ENCODE data around the gene GAN. TPM values are rescaled to one million over a fixed set of nuclear protein-coding genes. Genes with fewer than 3 reads are reported as not detected.

The GAN gene
- total RNA-seq, 4 donors from 2014 or later = 9.6 to 14.8 (median 11.7) TPM

DNA sequence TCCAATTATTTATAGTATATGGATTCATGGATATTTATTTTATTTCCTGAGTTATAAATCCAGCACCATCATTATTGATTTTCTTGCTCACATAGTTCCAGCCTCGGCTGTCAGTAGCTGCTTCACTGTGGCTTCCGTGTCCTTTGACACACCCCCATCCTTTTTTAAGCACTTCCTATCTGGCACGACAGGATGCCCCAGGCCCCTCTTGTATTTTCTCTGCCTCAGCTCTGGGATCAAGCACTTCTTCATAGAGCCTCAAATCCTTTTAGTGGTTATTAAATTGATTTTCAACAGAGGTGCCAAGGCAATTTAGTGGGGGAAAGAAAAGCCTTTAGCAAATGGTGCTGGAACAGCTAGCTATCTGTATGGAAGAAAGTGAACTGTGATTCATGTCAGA, 59.8 kb downstream of the GAN start:
- 34% methylated on average over 3 of the region's 3 CpGs for WGBS
- H3K4me1 ChIP-seq = no peaks in the 10 kb centered on the region
- intact Hi-C loops (cut with DNase I) = no loop called here
- TF ChIP-seq POLR2A (IDR thresholded peaks at IDR 0.05; ENCODE audit: low read depth) (no peak), POLR2AphosphoS5 (IDR thresholded peaks at IDR 0.05) (no peak), CTCF (IDR thresholded peaks at IDR 0.05) (no peak), EP300 (IDR thresholded peaks at IDR 0.05) (no peak)
- H3K27me3 ChIP-seq = no peaks in the 10 kb centered on the region
- no peak for DNase-seq (ENCODE audit: extremely low spot score)
- no peak overlapping the region for H3K4me3 ChIP-seq
- peaks cover 0 to 82% (median 45%) of the 10 kb centered on the region in 4 donors for H3K36me3 ChIP-seq
- H3K9me3 ChIP-seq = no peaks in the 10 kb centered on the region
- no peak overlapping the region for H3K27ac ChIP-seq (replicated peaks in 1 of 4)

DNA sequence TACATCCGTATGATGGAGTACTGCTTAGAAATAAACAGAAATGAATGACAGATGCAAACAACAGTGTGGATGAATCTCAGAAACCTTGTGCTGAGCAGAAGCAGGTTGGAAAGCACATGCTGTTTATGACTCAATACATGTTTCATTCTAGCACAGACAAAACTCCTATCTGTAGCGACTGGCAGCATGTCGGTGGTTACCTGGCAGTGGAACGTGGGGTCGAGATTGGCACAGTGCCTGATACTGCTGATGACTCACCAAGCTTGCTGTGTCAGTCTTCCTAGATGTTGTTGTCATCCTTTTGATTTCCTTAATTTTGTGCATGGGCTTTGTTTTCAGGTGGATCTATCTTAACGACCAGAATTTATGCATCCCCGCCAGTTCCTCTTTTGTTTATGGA, 62.1 kb downstream of the GAN start:
- intact Hi-C loops (cut with DNase I) = no loop called here
- peaks cover 0 to 69% (median 32%) of the 10 kb centered on the region in 4 donors for H3K36me3 ChIP-seq
- no peak for DNase-seq (ENCODE audit: extremely low spot score)

GRCh38 chr16:81378049-81378448, 63.3 kb downstream of the GAN start:
- no peak overlapping the region for H3K27ac ChIP-seq (replicated peaks in 1 of 4)
- H3K4me3 ChIP-seq = no peak overlapping the region
- H3K9me3 ChIP-seq = no peaks in the 10 kb centered on the region
- peaks cover 0 to 58% (median 24%) of the 10 kb centered on the region in 4 donors for H3K36me3 ChIP-seq
- WGBS = 95% methylated on average over 4 of the region's 4 CpGs
- peaks cover 0 to 12% (median 5%) of the 10 kb centered on the region in 4 donors for H3K4me1 ChIP-seq
- no peak for TF ChIP-seq CTCF (IDR thresholded peaks at IDR 0.05)
- no peak for TF ChIP-seq POLR2AphosphoS5 (IDR thresholded peaks at IDR 0.05)
- TF ChIP-seq POLR2A (IDR thresholded peaks at IDR 0.05; ENCODE audit: low read depth) = no peak
- no peak for TF ChIP-seq EP300 (IDR thresholded peaks at IDR 0.05)
- intact Hi-C loops (cut with DNase I) = no loop called here
- H3K27me3 ChIP-seq = no peaks in the 10 kb centered on the region
- DNase-seq (ENCODE audit: extremely low spot score) = no peak

More for the DNA sequence above, 62.1 kb downstream of the GAN start:
- TF ChIP-seq POLR2A (IDR thresholded peaks at IDR 0.05; ENCODE audit: low read depth) (no peak), POLR2AphosphoS5 (IDR thresholded peaks at IDR 0.05) (no peak), EP300 (IDR thresholded peaks at IDR 0.05) (no peak), CTCF (IDR thresholded peaks at IDR 0.05) (no peak)
- H3K9me3 ChIP-seq = no peaks in the 10 kb centered on the region
- 75% methylated on average over 7 of the region's 7 CpGs for WGBS
- peaks cover 0 to under 1% (median 0%) of the 10 kb centered on the region in 4 donors for H3K4me1 ChIP-seq
- H3K27ac ChIP-seq (replicated peaks in 1 of 4) = no peak overlapping the region
- H3K4me3 ChIP-seq = no peak overlapping the region
- no peaks in the 10 kb centered on the region for H3K27me3 ChIP-seq

DNA sequence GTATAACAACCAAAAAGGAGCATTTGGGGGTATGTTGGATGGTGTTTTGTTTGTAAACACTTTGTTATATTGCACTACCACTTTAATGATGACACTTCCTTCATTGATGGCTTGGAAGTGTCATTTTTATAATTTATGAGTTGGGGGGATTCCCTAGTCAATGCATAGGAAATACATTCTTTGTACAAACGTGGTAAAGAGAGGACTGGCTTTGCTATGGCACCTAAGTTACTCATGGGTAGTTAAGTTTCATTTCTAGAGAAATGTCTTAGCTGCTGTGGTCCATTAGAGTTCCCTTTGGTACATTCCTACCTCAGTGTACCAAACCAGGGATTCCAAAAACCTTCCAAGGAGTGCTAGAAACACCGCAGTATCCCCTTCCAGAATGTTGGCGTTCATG, 66.2 kb downstream of the GAN start:
- TF ChIP-seq CTCF (IDR thresholded peaks at IDR 0.05) (no peak), POLR2A (IDR thresholded peaks at IDR 0.05; ENCODE audit: low read depth) (no peak), POLR2AphosphoS5 (IDR thresholded peaks at IDR 0.05) (no peak), EP300 (IDR thresholded peaks at IDR 0.05) (no peak)
- Histone ChIP-seq H3K36me3 (peaks cover 0 to 39% (median 17%) of the 10 kb centered on the region in 4 donors), H3K27me3 (no peaks in the 10 kb centered on the region), H3K4me1 (peaks cover 16 to 41% (median 33%) of the 10 kb centered on the region in 4 donors), H3K27ac (replicated peaks in 1 of 4) (no peak overlapping the region), H3K9me3 (no peaks in the 10 kb centered on the region), H3K4me3 (no peak overlapping the region)
- WGBS = 90% methylated on average over 3 of the region's 3 CpGs
- intact Hi-C loops (cut with DNase I) = no loop called here
- DNase-seq (ENCODE audit: extremely low spot score) = no peak

DNA sequence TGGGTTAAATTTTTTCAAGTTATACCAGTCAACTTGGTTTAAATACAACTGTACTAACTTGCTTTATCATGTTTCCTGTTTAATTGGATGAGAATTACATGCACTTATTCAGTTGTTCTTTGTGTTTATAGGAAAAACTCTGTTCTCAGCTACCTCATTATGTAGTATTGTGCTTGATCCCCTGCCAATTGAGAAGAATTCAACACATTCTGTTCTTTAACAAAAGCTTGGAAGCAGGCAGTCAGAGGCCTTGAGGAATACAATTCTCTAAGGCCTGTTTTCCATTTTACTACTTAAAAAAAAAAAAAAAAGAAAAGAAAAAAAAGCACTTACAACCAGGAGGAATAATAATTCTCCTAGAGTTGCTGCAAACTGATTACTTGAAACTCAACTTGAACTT, 69.2 kb downstream of the GAN start:
- Histone ChIP-seq H3K4me1 (peaks cover 16 to 47% (median 35%) of the 10 kb centered on the region in 4 donors), H3K36me3 (peaks cover 0 to 22% (median under 1%) of the 10 kb centered on the region in 4 donors), H3K27me3 (no peaks in the 10 kb centered on the region), H3K27ac (replicated peaks in 1 of 4) (peak overlapping the region; percentile 69 to 83 (median 80)), H3K9me3 (no peaks in the 10 kb centered on the region), H3K4me3 (no peak overlapping the region)
- no peak for TF ChIP-seq CTCF (IDR thresholded peaks at IDR 0.05)
- TF ChIP-seq POLR2AphosphoS5 (IDR thresholded peaks at IDR 0.05) = peak in 1 of 2 donors; percentile 19
- TF ChIP-seq POLR2A (IDR thresholded peaks at IDR 0.05; ENCODE audit: low read depth) = no peak
- TF ChIP-seq EP300 (IDR thresholded peaks at IDR 0.05) = no peak
- no peak for DNase-seq (ENCODE audit: extremely low spot score)
- intact Hi-C loops (cut with DNase I) = no loop called here

Measured in esophagus muscularis mucosa (tissue), 4 donors.